ENCODE results near the gene IL10RB. TPM values are rescaled to one million over a fixed set of nuclear protein-coding genes. Genes with fewer than 3 reads are reported as not detected.
A peak's percentile ranks its signal among the peaks of the same experiment; 100 is the strongest.

Gene IL10RB
- total and polyA plus RNA-seq, 10 of the 15 experiments (the other 5 are each of a cell fraction or from before 2014, with no cell fraction given), result 15.0 to 55.1 (median 34.9) TPM

DNA sequence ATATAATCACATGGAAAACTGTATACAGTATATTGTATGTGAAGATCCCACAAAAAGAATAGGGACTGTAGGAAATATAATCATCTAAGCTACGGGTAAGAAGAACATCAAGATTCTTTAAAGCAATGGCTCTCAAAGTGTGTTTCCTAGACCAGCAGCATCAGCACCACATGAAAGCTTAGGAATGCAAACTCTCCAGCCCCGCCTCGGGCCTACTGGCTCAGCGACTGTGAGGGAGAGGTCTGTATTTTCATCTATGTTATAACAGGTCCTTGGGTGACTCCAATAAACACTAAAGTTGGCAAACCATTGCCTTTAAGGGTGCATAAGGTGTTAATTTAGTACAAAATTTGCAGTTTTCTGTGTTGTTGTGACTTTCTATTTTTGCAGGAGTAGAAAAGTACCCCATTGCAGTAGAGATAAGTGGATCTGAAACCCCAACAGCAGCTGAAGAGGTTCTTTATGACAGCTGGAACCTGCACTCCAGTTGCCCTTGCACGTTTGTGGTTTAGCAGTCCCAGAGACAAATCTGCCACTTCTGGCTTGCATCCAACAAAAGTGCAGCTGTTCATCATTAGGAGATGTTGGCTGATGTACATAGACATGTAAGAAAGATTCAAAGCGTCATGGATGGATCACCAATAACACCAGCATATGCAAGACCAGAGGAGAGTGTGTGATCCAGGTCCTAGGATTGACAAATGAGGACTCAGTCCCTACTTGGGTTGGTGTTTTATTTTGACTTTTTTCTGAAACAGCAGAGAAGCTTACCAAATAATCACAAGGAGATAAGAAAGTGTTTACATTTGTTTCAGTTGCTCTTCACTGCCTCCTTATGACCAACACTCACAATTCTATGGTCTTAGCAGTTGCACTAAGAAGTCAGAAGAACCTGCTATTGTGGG, 42.7 kb downstream of the IL10RB start (continued):
- TF ChIP-seq KDM1A (IDR thresholded peaks at IDR 0.05; ENCODE audit: borderline replicate concordance), result no peak
- TF ChIP-seq MYC (IDR thresholded peaks at IDR 0.05; ENCODE audit: insufficient read depth, insufficient read length, insufficient replicate concordance, low read length, severe bottlenecking), result no peak
- no peak for TF ChIP-seq SMAD5 (IDR thresholded peaks at IDR 0.05; ENCODE audit: low read depth)
- peak; percentile 51; the same call in 1 of the 2 replicates for TF ChIP-seq CHD2 (IDR thresholded peaks at IDR 0.05; ENCODE audit: borderline replicate concordance, low read depth, low read length)

- CTCF ChIA-PET, result interaction anchor here (1.0 to 2.3 kb wide), 3 partner anchors 29 to 110 kb away, joined by 3 to 11 read pairs (median 3); no protein-coding TSS in a partner anchor
- TF ChIP-seq NKRF (conservative IDR thresholded peaks at IDR 0.05) (no peak), RB1 (IDR thresholded peaks at IDR 0.05; ENCODE audit: borderline replicate concordance) (no peak), ZBTB11 (CRISPR knock-in tag; IDR thresholded peaks at IDR 0.05) (no peak), EP300 (IDR thresholded peaks at IDR 0.05; ENCODE audit: borderline replicate concordance in 1 of 2, control insufficient read depth in 1 of 2, low read depth in 2 of 2, low read length in 2 of 2) (no peak)
- TF ChIP-seq, protein P1, sequence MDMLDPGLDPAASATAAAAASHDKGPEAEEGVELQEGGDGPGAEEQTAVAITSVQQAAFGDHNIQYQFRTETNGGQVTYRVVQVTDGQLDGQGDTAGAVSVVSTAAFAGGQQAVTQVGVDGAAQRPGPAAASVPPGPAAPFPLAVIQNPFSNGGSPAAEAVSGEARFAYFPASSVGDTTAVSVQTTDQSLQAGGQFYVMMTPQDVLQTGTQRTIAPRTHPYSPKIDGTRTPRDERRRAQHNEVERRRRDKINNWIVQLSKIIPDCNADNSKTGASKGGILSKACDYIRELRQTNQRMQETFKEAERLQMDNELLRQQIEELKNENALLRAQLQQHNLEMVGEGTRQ (IDR thresholded peaks at IDR 0.05; ENCODE audit: borderline replicate concordance, low read depth, low read length), result no peak
These were observed 43.6 kb downstream of the IL10RB start for GRCh38 chr21:33309778-33310177.

More at GRCh38 chr21:33309778-33310177, 43.6 kb downstream of the IL10RB start:
- Histone ChIP-seq H3K9ac (ENCODE audit: control insufficient read depth, insufficient read depth, low read length) (no peak overlapping the region), H3K9me3 (replicated peaks; ENCODE audit: control insufficient read depth, insufficient read depth, low read length) (peaks cover 7% of the 10 kb centered on the region; the same call in 2 of the 3 replicates), H3K27ac (ENCODE audit: control insufficient read depth, insufficient read depth) (peak overlapping the region; percentile 57), H4K20me1 (ENCODE audit: control insufficient read depth, insufficient read depth) (no peaks in the 10 kb centered on the region), H3K27me3 (replicated peaks in 1 of 2; ENCODE audit: control insufficient read depth in 2 of 2, insufficient read depth in 2 of 2, low read length in 1 of 2) (no peaks in the 10 kb centered on the region), H3K4me2 (ENCODE audit: control insufficient read depth, insufficient read depth) (peak overlapping the region; percentile 91), H3K79me2 (ENCODE audit: control insufficient read depth, insufficient read depth, low read length) (no peaks in the 10 kb centered on the region), H3K4me3 (no peak overlapping the region), H2AFZ (ENCODE audit: control insufficient read depth, low read depth, low read length) (no peak overlapping the region), H3K4me1 (ENCODE audit: control insufficient read depth, insufficient read depth, low read length) (peaks cover 21% of the 10 kb centered on the region), H3K36me3 (ENCODE audit: control insufficient read depth in 2 of 2, insufficient read depth in 2 of 2, low read length in 1 of 2) (no peaks in the 10 kb centered on the region)
- no peak for DNase-seq (ENCODE audit: low read depth, low spot score)
- ChIA-PET SMC1A (ENCODE audit: uncharacterized antibody, unreplicated experiment) (interaction anchor here (0.8 to 3.2 kb wide), 7 partner anchors 15 to 135 kb away, joined by 3 to 11 read pairs (median 7); partner anchors contain the start of genes IFNAR1 and IL10RB), RAD21 (ENCODE audit: unreplicated experiment) (interaction anchor here (1.2 to 2.1 kb wide), 3 partner anchors 41 to 135 kb away, joined by 4 to 12 read pairs (median 5); no protein-coding TSS in a partner anchor), POLR2A (interaction anchor here (0.6 to 1.0 kb wide), 2 partner anchors 15 to 61 kb away, joined by 3 to 6 read pairs; partner anchors contain the start of gene IFNAR1)
- intact Hi-C loops (cut with micrococcal nuclease; ENCODE audit: unreplicated experiment), result no loop called here
- FAIRE-seq, result no peak
- no peak for ATAC-seq
- BruUV-seq (replicated peaks), result no TSS peak
- WGBS (ENCODE audit: insufficient coverage, insufficient replicate concordance, low lambda C conversion rate, missing lambda C conversion rate), result 47% methylated on average over 1 of the region's 1 CpG
- in situ Hi-C loops (cut with MboI), result no loop called here
